CD4-positive, alpha-beta T cell treated with Interferon gamma for 1 hour (primary cell): Measurements from ENCODE around the gene PLEKHM2.
"Not testable (repeated sequence)": the region's sequence is repeated elsewhere in the genome, so short reads cannot be mapped to it uniquely, and the experiment has no call there.

Experiments
- DNase-seq: peaks from one replicate; pipeline ENCODE4 v3.0.0-alpha.2; 2020

Gene PLEKHM2

GRCh38 chr1:15676688-15677661, 7.1 kb upstream of the PLEKHM2 start:
- DNase-seq: no peak

- no peak for DNase-seq
Measured at GRCh38 chr1:15678578-15678977, 5.5 kb upstream of the PLEKHM2 start.

- DNase-seq: no peak
Measured at GRCh38 chr1:15680131-15680530, 4.0 kb upstream of the PLEKHM2 start.

- no peak for DNase-seq
Measured at GRCh38 chr1:15680561-15681348, 3.4 kb upstream of the PLEKHM2 start.

- peak; percentile 68 for DNase-seq
Measured at GRCh38 chr1:15681349-15682292, 2.5 kb upstream of the PLEKHM2 start.

GRCh38 chr1:15682936-15683341, 1.2 kb upstream of the PLEKHM2 start:
- no peak for DNase-seq

GRCh38 chr1:15683345-15684039, 628 bp upstream of the PLEKHM2 start:
- no peak for DNase-seq

GRCh38 chr1:15684468-15685291, 560 bp downstream of the PLEKHM2 start:
- peak; percentile 37 for DNase-seq

GRCh38 chr1:15685820-15686219, 1.7 kb downstream of the PLEKHM2 start:
- no peak for DNase-seq

GRCh38 chr1:15687446-15687845, 3.3 kb downstream of the PLEKHM2 start:
- DNase-seq: no peak

GRCh38 chr1:15690317-15690716, 6.2 kb downstream of the PLEKHM2 start:
- no peak for DNase-seq

GRCh38 chr1:15691434-15692032, 7.4 kb downstream of the PLEKHM2 start:
- no peak for DNase-seq

- no peak for DNase-seq
Measured at GRCh38 chr1:15692121-15692682, 8.1 kb downstream of the PLEKHM2 start.

GRCh38 chr1:15693371-15693770, 9.3 kb downstream of the PLEKHM2 start:
- DNase-seq: no peak

GRCh38 chr1:15696956-15697521, 12.9 kb downstream of the PLEKHM2 start:
- DNase-seq: peak; percentile 67

- DNase-seq: no peak
Measured at GRCh38 chr1:15698201-15698600, 14.1 kb downstream of the PLEKHM2 start.

GRCh38 chr1:15699321-15699720, 15.2 kb downstream of the PLEKHM2 start:
- not testable (repeated sequence) for DNase-seq

- no peak for DNase-seq
Measured at GRCh38 chr1:15700508-15700907, 16.4 kb downstream of the PLEKHM2 start.

GRCh38 chr1:15701784-15702183, 17.7 kb downstream of the PLEKHM2 start:
- no peak for DNase-seq
